ENCODE results near the gene TP53TG3B.
"Not testable (repeated sequence)": the region's sequence is repeated elsewhere in the genome, so short reads cannot be mapped to it uniquely, and the experiment has no call there.

The TP53TG3B gene, protein sequence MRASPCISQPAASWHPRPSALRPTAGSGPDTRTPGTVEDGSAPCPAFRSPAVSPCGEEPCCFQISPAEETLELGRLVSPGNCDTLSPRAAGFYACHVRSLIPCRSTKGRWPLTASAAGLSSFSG

DNA sequence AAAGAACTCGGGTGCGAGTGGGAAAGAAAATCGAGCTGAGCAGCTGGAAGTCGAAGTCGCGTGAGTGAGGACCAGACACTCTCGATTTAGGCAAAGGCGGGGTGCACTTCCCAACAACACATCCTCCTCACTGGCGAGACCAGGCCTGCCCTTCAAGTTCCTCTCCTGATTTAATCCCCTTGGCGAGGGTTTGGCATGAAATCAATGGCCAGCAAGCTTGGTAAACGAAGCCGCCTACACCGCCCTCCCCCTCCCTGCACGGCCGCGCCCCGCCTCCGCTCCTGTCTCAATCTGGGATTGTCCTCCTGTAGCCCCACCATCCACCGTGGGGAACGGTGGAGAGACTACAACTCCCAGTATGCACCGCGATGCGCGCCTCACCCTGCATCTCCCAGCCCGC lies at the start of gene TP53TG3B:
TSS of gene TP53TG3B (plus strand) at position 301 of the 400 bp plus-strand sequence. CDS start at position 369, 68 bp downstream.
- DNase-seq (ENCODE audit: low read depth in 2 of 2), result not testable (repeated sequence)

DNA sequence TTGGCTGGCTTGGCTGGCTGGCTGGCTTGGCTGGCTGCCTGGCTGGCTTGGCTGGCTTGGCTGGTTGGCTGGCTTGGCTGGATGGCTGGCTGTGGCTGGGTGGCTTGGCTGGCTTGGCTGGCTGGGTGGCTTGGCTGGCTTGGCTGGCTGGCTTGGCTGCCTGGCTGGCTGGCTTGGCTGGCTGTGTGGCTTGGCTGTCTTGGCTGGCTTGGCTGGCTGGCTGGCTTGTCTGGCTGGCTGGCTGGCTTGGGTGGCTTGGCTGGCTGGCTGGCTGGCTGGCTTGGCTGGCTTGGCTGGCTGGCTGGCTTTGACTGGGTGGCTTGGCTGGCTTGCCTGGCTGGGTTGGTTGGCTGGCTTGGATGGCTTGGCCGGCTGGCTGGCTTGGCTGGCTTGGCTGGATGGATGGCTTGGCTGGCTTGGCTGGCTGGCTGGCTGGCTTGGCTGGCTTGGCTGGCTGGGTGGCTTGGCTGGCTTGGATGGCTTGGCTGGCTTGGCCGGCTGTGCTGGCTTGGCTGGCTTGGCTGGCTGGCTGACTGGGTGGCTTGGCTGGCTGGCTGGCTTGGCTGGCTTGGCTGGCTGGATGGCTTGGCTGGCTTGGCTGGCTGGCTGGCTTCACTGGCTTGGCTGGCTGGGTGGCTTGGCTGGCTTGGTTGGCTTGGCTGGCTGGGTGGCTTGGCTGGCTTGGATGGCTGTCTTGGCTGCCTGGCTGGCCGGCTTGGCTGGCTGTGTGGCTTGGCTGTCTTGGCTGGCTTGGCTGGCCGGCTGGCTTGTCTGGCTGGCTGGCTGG lies 24.2 kb upstream of the TP53TG3B start:
- DNase-seq (ENCODE audit: low read depth in 2 of 2), result peak in 1 of 2 donors; percentile 37

DNA sequence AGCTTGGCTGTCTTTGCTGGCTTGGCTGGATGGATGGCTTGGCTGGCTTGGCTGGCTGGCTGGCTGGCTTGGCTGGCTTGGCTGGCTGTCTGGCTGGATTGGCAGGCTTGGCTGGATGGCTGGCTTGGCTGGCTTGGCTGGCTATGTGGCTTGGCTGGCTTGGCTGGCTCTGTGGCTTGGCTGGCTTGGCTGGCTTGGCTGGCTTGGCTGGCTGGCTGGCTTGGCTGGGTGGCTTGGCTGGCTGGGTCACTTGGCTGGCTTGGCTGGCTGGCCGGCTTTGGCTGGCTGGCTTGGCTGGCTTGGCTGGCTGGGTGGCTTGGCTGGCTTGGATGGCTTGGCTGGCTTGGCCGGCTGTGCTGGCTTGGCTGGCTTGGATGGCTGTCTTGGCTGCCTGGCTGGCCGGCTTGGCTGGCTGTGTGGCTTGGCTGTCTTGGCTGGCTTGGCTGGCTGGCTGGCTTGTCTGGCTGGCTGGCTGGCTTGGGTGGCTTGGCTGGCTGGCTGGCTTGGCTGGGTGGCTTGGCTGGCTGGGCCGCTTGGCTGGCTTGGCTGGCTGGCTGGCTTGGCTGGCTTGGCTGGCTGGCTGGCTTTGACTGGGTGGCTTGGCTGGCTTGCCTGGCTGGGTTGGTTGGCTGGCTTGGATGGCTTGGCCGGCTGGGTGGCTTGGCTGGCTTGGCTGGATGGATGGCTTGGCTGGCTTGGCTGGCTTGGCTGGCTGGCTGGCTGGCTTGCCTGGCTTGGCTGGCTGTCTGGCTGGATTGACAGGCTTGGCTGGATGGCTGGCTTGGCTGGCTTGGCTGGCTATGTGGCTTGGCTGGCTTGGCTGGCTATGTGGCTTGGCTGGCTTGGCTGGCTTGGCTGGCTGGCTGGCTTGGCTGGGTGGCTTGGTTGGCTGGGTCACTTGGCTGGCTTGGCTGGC lies 22.8 kb upstream of the TP53TG3B start:
- DNase-seq (ENCODE audit: low read depth in 2 of 2), result peak in 1 of 2 donors; percentile 38

DNA sequence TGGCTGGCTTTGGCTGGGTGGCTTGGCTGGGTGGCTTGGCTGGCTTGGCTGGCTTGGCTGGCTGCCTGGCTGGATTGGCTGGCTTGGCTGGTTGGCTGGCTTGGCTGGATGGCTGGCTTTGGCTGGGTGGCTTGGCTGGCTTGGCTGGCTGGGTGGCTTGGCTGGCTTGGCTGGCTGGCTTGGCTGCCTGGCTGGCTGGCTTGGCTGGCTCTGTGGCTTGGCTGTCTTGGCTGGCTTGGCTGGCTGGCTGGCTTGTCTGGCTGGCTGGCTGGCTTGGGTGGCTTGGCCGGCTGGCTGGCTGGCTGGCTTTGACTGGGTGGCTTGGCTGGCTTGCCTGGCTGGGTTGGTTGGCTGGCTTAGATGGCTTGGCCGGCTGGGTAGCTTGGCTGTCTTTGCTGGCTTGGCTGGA lies 22.1 kb upstream of the TP53TG3B start:
- not testable (repeated sequence) for DNase-seq (ENCODE audit: low read depth in 2 of 2)

DNA sequence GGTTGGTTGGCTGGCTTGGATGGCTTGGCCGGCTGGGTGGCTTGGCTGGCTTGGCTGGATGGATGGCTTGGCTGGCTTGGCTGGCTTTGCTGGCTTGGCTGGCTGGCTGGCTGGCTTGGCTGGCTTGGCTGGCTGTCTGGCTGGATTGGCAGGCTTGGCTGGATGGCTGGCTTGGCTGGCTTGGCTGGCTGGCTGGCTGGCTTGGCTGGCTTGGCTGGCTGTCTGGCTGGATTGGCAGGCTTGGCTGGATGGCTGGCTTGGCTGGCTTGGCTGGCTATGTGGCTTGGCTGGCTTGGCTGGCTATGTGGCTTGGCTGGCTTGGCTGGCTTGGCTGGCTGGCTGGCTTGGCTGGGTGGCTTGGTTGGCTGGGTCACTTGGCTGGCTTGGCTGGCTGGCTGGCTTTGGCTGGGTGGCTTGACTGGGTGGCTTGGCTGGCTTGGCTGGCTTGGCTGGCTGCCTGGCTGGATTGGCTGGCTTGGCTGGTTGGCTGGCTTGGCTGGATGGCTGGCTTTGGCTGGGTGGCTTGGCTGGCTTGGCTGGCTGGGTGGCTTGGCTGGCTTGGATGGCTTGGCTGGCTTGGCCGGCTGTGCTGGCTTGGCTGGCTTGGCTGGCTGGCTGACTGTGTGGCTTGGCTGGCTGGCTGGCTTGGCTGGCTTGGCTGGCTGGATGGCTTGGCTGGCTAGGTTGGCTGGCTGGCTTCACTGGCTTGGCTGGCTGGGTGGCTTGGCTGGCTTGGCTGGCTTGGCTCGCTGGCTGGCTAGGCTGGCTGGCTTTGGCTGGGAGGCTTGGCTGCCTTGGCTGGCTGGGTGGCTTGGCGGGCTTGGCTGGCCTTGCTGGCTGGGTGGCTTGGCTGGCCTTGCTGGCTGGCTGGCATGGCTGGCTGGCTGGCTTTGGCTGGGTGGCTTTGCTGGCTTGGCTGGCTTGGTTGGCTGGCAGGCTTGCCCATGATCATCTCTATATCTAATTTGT lies 21.3 kb upstream of the TP53TG3B start:
- peak in 1 of 2 donors; percentile 38 for DNase-seq (ENCODE audit: low read depth in 2 of 2)
